Liver (tissue), 9 donors: ENCODE data around the gene EXD3. TPM values are rescaled to one million over a fixed set of nuclear protein-coding genes. Genes with fewer than 3 reads are reported as not detected.

ENCODE experiments used
- DNase-seq: peaks from one replicate; pipeline ENCODE4 v3.0.0-alpha.2; 2017; ENCODE audit warnings: low spot score
- H3K27ac ChIP-seq, 2 donors: one replicate each; pipeline ENCODE4 v1.7.0; 2013; ENCODE audit warnings: inconsistent platforms in 2 of 2, low read length in 2 of 2, control low read depth in 1 of 2, low read depth in 1 of 2, mild to moderate bottlenecking in 1 of 2
- H3K27me3 ChIP-seq, 4 donors: one replicate each; pipeline versions ENCODE4 v1.6.1 to v1.7.0; 2013; ENCODE audit warnings: low read length in 3 of 4, inconsistent platforms in 1 of 4, mild to moderate bottlenecking in 1 of 4, moderate library complexity in 1 of 4; ENCODE audit not compliant: control insufficient read depth in 4 of 4, insufficient read depth in 4 of 4
- H3K36me3 ChIP-seq, 4 donors: one replicate each; pipeline versions ENCODE4 v1.6.1 to v1.7.0; 2013; ENCODE audit warnings: low read length in 3 of 4, mild to moderate bottlenecking in 3 of 4, low read depth in 1 of 4, moderate library complexity in 1 of 4; ENCODE audit not compliant: control insufficient read depth in 4 of 4, insufficient read depth in 3 of 4
- H3K4me1 ChIP-seq, 4 donors: one replicate each; pipeline versions ENCODE4 v1.6.1 to v1.7.0; 2013; ENCODE audit warnings: low read length in 3 of 4, mild to moderate bottlenecking in 3 of 4, moderate library complexity in 1 of 4; ENCODE audit not compliant: control insufficient read depth in 4 of 4, insufficient read depth in 4 of 4
- H3K4me3 ChIP-seq, 3 donors: one replicate each; pipeline versions ENCODE4 v1.6.1 to v1.7.0; 2013; ENCODE audit warnings: low read length in 3 of 3, control low read depth in 1 of 3, low read depth in 1 of 3, mild to moderate bottlenecking in 1 of 3
- H3K9ac ChIP-seq, 2 donors: one replicate each; pipeline ENCODE4 v1.7.0; 2013; ENCODE audit warnings: low read length in 2 of 2, mild to moderate bottlenecking in 2 of 2, moderate library complexity in 2 of 2, control low read depth in 1 of 2, low read depth in 1 of 2
- H3K9me3 ChIP-seq, 4 donors: one replicate each; pipeline versions ENCODE4 v1.6.1 to v1.7.0; 2013; ENCODE audit warnings: low read length in 3 of 4; ENCODE audit not compliant: control insufficient read depth in 4 of 4
- ATF3 ChIP-seq: IDR thresholded peaks from 2 replicates; pipeline ENCODE4 v1.6.1; 2016; ENCODE audit warnings: antibody characterized with exemption
- CTCF ChIP-seq: fragments of 150-350 bp; IDR thresholded peaks from 2 replicates; pipeline ENCODE4 v1.5.1; 2017; ENCODE audit warnings: improper control_type of control experiment, low read depth, low read length; ENCODE audit not compliant: missing input control
- EGR1 ChIP-seq, 2 donors: IDR thresholded peaks; 2 replicates each; pipeline ENCODE4 v1.6.1; 2016 to 2018; ENCODE audit warnings: antibody characterized with exemption in 2 of 2, low read depth in 2 of 2
- FOXA1 ChIP-seq: IDR thresholded peaks from 2 replicates; pipeline ENCODE4 v1.6.1; 2016; ENCODE audit warnings: antibody characterized with exemption
- GABPA ChIP-seq, 2 donors: IDR thresholded peaks in 1 of 2; conservative IDR thresholded peaks in 1 of 2; 2 replicates each; pipeline ENCODE4 v1.6.1; 2016; ENCODE audit warnings: antibody characterized with exemption in 2 of 2, mild to moderate bottlenecking in 1 of 2, moderate library complexity in 1 of 2
- HNF4A ChIP-seq, 2 donors: conservative IDR thresholded peaks; 2 replicates each; pipeline ENCODE4 v1.6.1; 2016; ENCODE audit warnings: antibody characterized with exemption in 2 of 2, mild to moderate bottlenecking in 2 of 2
- HNF4G ChIP-seq: IDR thresholded peaks from 2 replicates; pipeline ENCODE4 v1.6.1; 2016; ENCODE audit warnings: antibody characterized with exemption
- JUND ChIP-seq, 2 donors: IDR thresholded peaks; 2 replicates each; pipeline ENCODE4 v1.6.1; 2016; ENCODE audit warnings: antibody characterized with exemption in 2 of 2
- MAX ChIP-seq: IDR thresholded peaks from 2 replicates; pipeline ENCODE4 v1.6.1; 2016; ENCODE audit warnings: antibody characterized with exemption
- NR2F2 ChIP-seq: IDR thresholded peaks from 2 replicates; pipeline ENCODE4 v1.6.1; 2016; ENCODE audit warnings: antibody characterized with exemption
- RXRA ChIP-seq, 2 donors: IDR thresholded peaks; 2 replicates each; pipeline ENCODE4 v1.6.1; 2017 to 2018; ENCODE audit warnings: antibody characterized with exemption in 2 of 2, mild to moderate bottlenecking in 1 of 2
- SP1 ChIP-seq: IDR thresholded peaks from 2 replicates; pipeline ENCODE4 v1.6.1; 2018; ENCODE audit warnings: antibody characterized with exemption, mild to moderate bottlenecking
- TAF1 ChIP-seq: conservative IDR thresholded peaks from 2 replicates; pipeline ENCODE4 v1.6.1; 2016; ENCODE audit warnings: antibody characterized with exemption, mild to moderate bottlenecking
- ZBTB33 ChIP-seq: IDR thresholded peaks from 2 replicates; pipeline ENCODE4 v1.6.1; 2016; ENCODE audit warnings: antibody characterized with exemption
- WGBS: extraction: QIAGEN DNeasy Blood & Tissue Kit; methylation state at CpG from one replicate; pipeline ENCODE4 v1.1.7; 2013; 5-methylcytosine and 5-hydroxymethylcytosine counted together
- polyA plus RNA-seq, 2 donors: library from polyadenylated mRNA; stranded (reverse) in 1 of 2; unstranded in 1 of 2; fragments of 200-250 nt in 1 of 2; fragments of >200 nt in 1 of 2; fragmentation: Nextera tagmentation in 1 of 2; extraction: Ambion mirVana in 1 of 2; gene quantifications; one replicate each; pipeline versions ENCODE4 v1.2.1 to v1.2.3, GENCODE V29; 2013 to 2015
- total RNA-seq, 2 donors: library from RNA; depleted of rRNA; stranded (reverse); fragments of >200 nt; gene quantifications; one replicate each; pipeline ENCODE4 v1.2.3, GENCODE V29; 2014
- donor health status: healthy.
- donor health status: healthy.
- donor health status: healthy.
- donor health status: healthy.
- donor health status: healthy.

EXD3 gene
- total and polyA plus RNA-seq, 4 donors, result 2.5 to 6.7 (median 3.7) TPM

GRCh38 chr9:137350696-137351584 is 72.0 kb downstream of the EXD3 start (continued):
- TF ChIP-seq MAX, result no peak
- TF ChIP-seq HNF4G, result no peak
- TF ChIP-seq NR2F2, result no peak
- no peak for TF ChIP-seq ATF3
- no peak for TF ChIP-seq SP1
- no peak for TF ChIP-seq TAF1

- WGBS, result 96% methylated on average over 27 of the region's 27 CpGs
- H3K36me3 ChIP-seq, result peaks cover 0 to 6% (median 3%) of the 10 kb centered on the region in 4 donors
- no peak for DNase-seq
These were observed 73.4 kb downstream of the EXD3 start for GRCh38 chr9:137349471-137350033.

More at GRCh38 chr9:137349471-137350033, 73.4 kb downstream of the EXD3 start:
- no peak overlapping the region for H3K27ac ChIP-seq
- no peak overlapping the region for H3K9ac ChIP-seq
- H3K4me3 ChIP-seq, result no peak overlapping the region
- TF ChIP-seq RXRA (IDR thresholded peaks at IDR 0.05) (no peak), HNF4A (conservative IDR thresholded peaks at IDR 0.05) (no peak), MAX (no peak), GABPA (IDR thresholded peaks at IDR 0.05 in 1 of 2, conservative IDR thresholded peaks at IDR 0.05 in 1 of 2) (no peak), CTCF (no peak), FOXA1 (no peak), TAF1 (no peak), JUND (IDR thresholded peaks at IDR 0.05) (no peak), HNF4G (no peak), ZBTB33 (no peak), SP1 (no peak), EGR1 (IDR thresholded peaks at IDR 0.05; ENCODE audit: low read depth in 2 of 2) (no peak), NR2F2 (no peak)
- H3K4me1 ChIP-seq, result no peaks in the 10 kb centered on the region
- H3K27me3 ChIP-seq, result no peaks in the 10 kb centered on the region
- peaks cover 0 to 4% (median 0%) of the 10 kb centered on the region in 4 donors for H3K9me3 ChIP-seq
